IPS-15b (cell line): ENCODE data around the gene GOLGA2.

Experiments used
- H3K27me3 ChIP-seq: one replicate; pipeline ENCODE4 v1.6.1; 2013; ENCODE audit warnings: low read length; ENCODE audit not compliant: control insufficient read depth, insufficient read depth
- H3K36me3 ChIP-seq: one replicate; pipeline ENCODE4 v1.6.1; 2013; ENCODE audit warnings: low read length; ENCODE audit not compliant: control insufficient read depth, insufficient read depth
- H3K4me1 ChIP-seq: one replicate; pipeline ENCODE4 v1.6.1; 2013; ENCODE audit warnings: mild to moderate bottlenecking, low read length; ENCODE audit not compliant: control insufficient read depth, insufficient read depth
- H3K4me3 ChIP-seq: one replicate; pipeline ENCODE4 v1.5.1; 2013; ENCODE audit warnings: low read depth, low read length
- H3K9ac ChIP-seq: one replicate; pipeline ENCODE4 v1.6.1; 2013; ENCODE audit warnings: low read depth, mild to moderate bottlenecking, low read length
- H3K9me3 ChIP-seq: one replicate; pipeline ENCODE4 v1.6.1; 2013; ENCODE audit warnings: mild to moderate bottlenecking, low read length; ENCODE audit not compliant: control insufficient read depth, insufficient read depth

Gene GOLGA2

GRCh38 chr9:128211186-128211980, 64.4 kb downstream of the GOLGA2 start:
- no peak overlapping the region for H3K4me3 ChIP-seq
- no peaks in the 10 kb centered on the region for H3K36me3 ChIP-seq
- no peaks in the 10 kb centered on the region for H3K9me3 ChIP-seq
- H3K4me1 ChIP-seq: no peaks in the 10 kb centered on the region
- H3K27me3 ChIP-seq: no peaks in the 10 kb centered on the region
- no peak overlapping the region for H3K9ac ChIP-seq

DNA sequence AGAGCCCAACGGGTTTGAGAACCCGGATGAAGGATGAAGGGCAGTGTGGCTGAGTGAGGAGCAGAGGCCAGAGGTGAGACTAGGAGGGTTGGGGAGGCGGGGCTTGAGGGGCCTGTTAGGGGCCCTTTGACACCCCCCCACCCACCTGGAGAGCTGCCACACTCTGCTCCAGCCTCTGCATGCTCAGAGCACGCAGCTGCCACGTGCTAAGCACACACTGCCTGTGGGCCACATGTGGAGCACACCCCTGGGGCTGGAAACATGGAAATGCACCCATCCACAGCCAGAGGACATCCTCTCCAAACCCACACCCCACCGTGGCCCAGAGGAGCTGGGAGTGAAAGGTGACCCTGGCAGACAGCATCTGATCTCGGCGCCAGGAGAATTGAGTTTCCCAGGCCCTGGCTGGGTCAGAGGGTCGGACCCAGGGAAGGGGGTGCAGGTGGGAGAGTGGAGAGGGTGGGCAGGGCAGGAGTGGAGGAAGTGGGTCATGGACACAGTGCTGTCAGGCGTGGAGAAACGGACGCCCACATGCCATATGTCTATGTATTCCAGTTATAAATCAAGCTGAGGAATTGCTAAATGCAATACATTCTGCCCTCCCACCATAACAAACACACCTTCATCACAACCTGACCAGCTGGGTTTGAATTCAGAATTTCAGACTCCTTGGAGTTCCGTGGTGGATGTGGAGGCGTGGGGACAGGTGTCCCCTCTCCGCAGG, 66.7 kb downstream of the GOLGA2 start:
- no peak overlapping the region for H3K4me3 ChIP-seq
- peaks cover 7% of the 10 kb centered on the region for H3K4me1 ChIP-seq
- H3K27me3 ChIP-seq: no peaks in the 10 kb centered on the region
- no peaks in the 10 kb centered on the region for H3K9me3 ChIP-seq
- H3K36me3 ChIP-seq: no peaks in the 10 kb centered on the region
- no peak overlapping the region for H3K9ac ChIP-seq

DNA sequence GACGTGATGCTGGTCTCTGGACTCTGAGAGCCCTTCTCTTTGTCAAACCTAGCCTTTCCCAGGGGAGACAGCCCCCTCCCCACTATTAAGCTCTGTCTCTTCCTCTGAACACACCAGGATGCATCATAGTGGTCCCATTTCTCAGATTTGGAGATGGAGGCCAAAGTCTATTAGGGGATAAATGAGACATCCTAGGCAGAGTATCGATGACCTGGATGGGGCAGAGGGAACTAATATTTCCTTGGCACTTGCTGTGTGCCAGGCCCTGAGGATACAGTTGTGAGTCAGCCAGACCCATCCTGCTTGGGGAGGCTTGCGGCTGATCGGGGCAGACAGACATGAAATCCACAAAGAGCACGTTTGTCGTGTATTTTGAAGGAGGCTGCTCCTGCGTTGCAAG, 67.4 kb downstream of the GOLGA2 start:
- Histone ChIP-seq H3K36me3 (no peaks in the 10 kb centered on the region), H3K4me1 (peaks cover 7% of the 10 kb centered on the region), H3K4me3 (no peak overlapping the region), H3K9me3 (no peaks in the 10 kb centered on the region), H3K27me3 (no peaks in the 10 kb centered on the region), H3K9ac (no peak overlapping the region)

- H3K4me3 ChIP-seq: no peak overlapping the region
- no peaks in the 10 kb centered on the region for H3K27me3 ChIP-seq
- no peak overlapping the region for H3K9ac ChIP-seq
- peaks cover 12% of the 10 kb centered on the region for H3K4me1 ChIP-seq
- H3K36me3 ChIP-seq: no peaks in the 10 kb centered on the region
- no peaks in the 10 kb centered on the region for H3K9me3 ChIP-seq
Measured at GRCh38 chr9:128206916-128207910, 68.6 kb downstream of the GOLGA2 start.

DNA sequence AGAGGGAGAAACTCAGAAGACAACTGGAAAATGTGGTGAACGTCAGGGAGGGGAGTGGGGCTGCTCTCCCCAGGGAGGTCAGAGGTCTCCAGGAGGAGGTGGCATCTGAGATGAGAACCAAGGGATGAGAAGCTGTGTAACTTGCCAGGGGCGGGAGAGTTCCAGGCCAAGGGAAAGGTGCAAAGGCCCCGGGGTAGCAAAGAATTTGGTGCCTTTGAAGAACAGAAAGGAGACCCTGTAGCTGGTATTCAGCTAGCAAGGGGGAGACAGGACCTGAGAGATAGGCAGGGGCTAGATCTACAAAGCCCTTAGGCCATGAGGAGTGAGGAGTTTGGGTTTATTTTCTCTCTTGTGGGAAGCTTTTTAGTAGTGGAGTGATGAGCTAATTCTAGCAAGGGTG, 69.3 kb downstream of the GOLGA2 start:
- Histone ChIP-seq H3K4me3 (no peak overlapping the region), H3K27me3 (no peaks in the 10 kb centered on the region), H3K36me3 (no peaks in the 10 kb centered on the region), H3K9ac (no peak overlapping the region), H3K4me1 (peaks cover 12% of the 10 kb centered on the region), H3K9me3 (no peaks in the 10 kb centered on the region)
